Mesendoderm (in vitro differentiated cells): ENCODE results near the gene NMRK1.
A peak's percentile ranks its signal among the peaks of the same experiment; 100 is the strongest.

ENCODE experiments used
- DNase-seq: peaks from one replicate; pipeline ENCODE4 v3.0.0; 2013
- H2AK5ac ChIP-seq: 2 replicates; pipeline ENCODE4 v1.6.1; 2013; ENCODE audit warnings: low read length, inconsistent platforms
- H2BK120ac ChIP-seq: 2 replicates; pipeline ENCODE4 v1.6.1; 2013; ENCODE audit warnings: low read depth, mild to moderate bottlenecking, low read length, moderate library complexity, mixed read lengths
- H2BK15ac ChIP-seq: replicated peaks from 2 replicates; pipeline ENCODE4 v1.6.1; 2013; ENCODE audit warnings: low read depth, mild to moderate bottlenecking, moderate library complexity
- H2BK5ac ChIP-seq: 2 replicates; pipeline ENCODE4 v1.6.1; 2013; ENCODE audit warnings: low read length, inconsistent platforms
- H3K18ac ChIP-seq: 2 replicates; pipeline ENCODE4 v1.6.1; 2013; ENCODE audit warnings: mild to moderate bottlenecking, low read length, mixed read lengths
- H3K23ac ChIP-seq: one replicate; pipeline ENCODE4 v1.6.1; 2013; ENCODE audit warnings: low read length
- H3K27ac ChIP-seq: 2 replicates; pipeline ENCODE4 v1.5.1; 2013; ENCODE audit warnings: low read depth, mild to moderate bottlenecking, inconsistent platforms, low read length, moderate library complexity
- H3K27me3 ChIP-seq: 2 replicates; pipeline ENCODE4 v1.6.1; 2013; ENCODE audit warnings: low read length, control low read depth, mild to moderate bottlenecking, inconsistent platforms; ENCODE audit not compliant: insufficient read depth, poor library complexity
- H3K36me3 ChIP-seq: 2 replicates; pipeline ENCODE4 v1.6.1; 2013; ENCODE audit warnings: low read length, inconsistent platforms; ENCODE audit not compliant: control insufficient read depth, insufficient read depth
- H3K4ac ChIP-seq: one replicate; pipeline ENCODE4 v1.6.1; 2013; ENCODE audit warnings: low read depth, mild to moderate bottlenecking, low read length, moderate library complexity
- H3K4me1 ChIP-seq: 2 replicates; pipeline ENCODE4 v1.6.1; 2013; ENCODE audit warnings: low read depth, low read length, inconsistent platforms; ENCODE audit not compliant: control insufficient read depth
- H3K4me2 ChIP-seq: 2 replicates; pipeline ENCODE4 v1.6.1; 2013; ENCODE audit warnings: low read length
- H3K4me3 ChIP-seq: 2 replicates; pipeline ENCODE4 v1.5.1; 2013; ENCODE audit warnings: mild to moderate bottlenecking, low read length
- H3K56ac ChIP-seq: one replicate; pipeline ENCODE4 v1.6.1; 2013; ENCODE audit warnings: low read length
- H3K79me1 ChIP-seq: 2 replicates; pipeline ENCODE4 v1.6.1; 2013; ENCODE audit warnings: low read length, inconsistent platforms
- H3K79me2 ChIP-seq: 2 replicates; pipeline ENCODE4 v1.6.1; 2013; ENCODE audit warnings: mild to moderate bottlenecking, low read length; ENCODE audit not compliant: control insufficient read depth, insufficient read depth
- H3K9ac ChIP-seq: 2 replicates; pipeline ENCODE4 v1.6.1; 2013; ENCODE audit warnings: low read length, inconsistent platforms
- H4K5ac ChIP-seq: one replicate; pipeline ENCODE4 v1.6.1; 2013; ENCODE audit warnings: low read length
- H4K8ac ChIP-seq: one replicate; pipeline ENCODE4 v1.6.1; 2013; ENCODE audit warnings: low read depth, mild to moderate bottlenecking, control low read depth, low read length, moderate library complexity
- WGBS: extraction: QIAGEN DNeasy Blood & Tissue Kit; methylation state at CpG from one replicate; pipeline ENCODE4 v1.1.7; 2013; ENCODE audit warnings: low lambda C conversion rate, missing lambda C conversion rate; ENCODE audit not compliant: insufficient coverage; ENCODE audit errors: extremely low coverage; 5-methylcytosine and 5-hydroxymethylcytosine counted together

NMRK1 gene

GRCh38 chr9:75096796-75097195 is 8.8 kb upstream of the NMRK1 start:
- no peak overlapping the region for H3K23ac ChIP-seq
- peaks cover 2% of the 10 kb centered on the region for H3K4me1 ChIP-seq
- no peak overlapping the region for H2BK15ac ChIP-seq
- no peak overlapping the region for H3K4me2 ChIP-seq
- H2AK5ac ChIP-seq: no peak overlapping the region
- no peaks in the 10 kb centered on the region for H3K36me3 ChIP-seq
- H3K18ac ChIP-seq: no peak overlapping the region
- WGBS: no CpG with 5 or more reads among the region's 4 CpGs
- H2BK120ac ChIP-seq: no peak overlapping the region
- peaks cover 7% of the 10 kb centered on the region for H3K79me2 ChIP-seq
- H3K4ac ChIP-seq: no peak overlapping the region
- no peak for DNase-seq
- H3K27ac ChIP-seq: no peak overlapping the region
- no peak overlapping the region for H4K8ac ChIP-seq
- H3K79me1 ChIP-seq: peaks cover 6% of the 10 kb centered on the region
- H3K27me3 ChIP-seq: no peaks in the 10 kb centered on the region
- no peak overlapping the region for H3K56ac ChIP-seq
- no peak overlapping the region for H3K4me3 ChIP-seq
- no peak overlapping the region for H3K9ac ChIP-seq
- no peak overlapping the region for H4K5ac ChIP-seq
- no peak overlapping the region for H2BK5ac ChIP-seq

GRCh38 chr9:75092766-75093165 is 4.8 kb upstream of the NMRK1 start:
- Histone ChIP-seq H3K27me3 (no peaks in the 10 kb centered on the region), H4K8ac (no peak overlapping the region), H2BK5ac (no peak overlapping the region), H3K27ac (no peak overlapping the region), H2AK5ac (no peak overlapping the region), H2BK15ac (no peak overlapping the region), H3K4ac (no peak overlapping the region), H3K79me2 (peaks cover 14% of the 10 kb centered on the region), H3K4me1 (peaks cover 2% of the 10 kb centered on the region), H3K18ac (no peak overlapping the region), H3K56ac (no peak overlapping the region), H3K4me2 (no peak overlapping the region), H4K5ac (no peak overlapping the region), H3K4me3 (no peak overlapping the region), H3K79me1 (peaks cover 11% of the 10 kb centered on the region), H3K36me3 (no peaks in the 10 kb centered on the region), H2BK120ac (no peak overlapping the region), H3K9ac (no peak overlapping the region), H3K23ac (no peak overlapping the region)
- no CpG with 5 or more reads among the region's 4 CpGs for WGBS
- no peak for DNase-seq

- H2BK120ac ChIP-seq: no peak overlapping the region
- no peaks in the 10 kb centered on the region for H3K36me3 ChIP-seq
- no peak overlapping the region for H3K4me2 ChIP-seq
- no peak overlapping the region for H3K56ac ChIP-seq
- H3K18ac ChIP-seq: no peak overlapping the region
- H4K5ac ChIP-seq: no peak overlapping the region
- WGBS: no CpG with 5 or more reads among the region's 4 CpGs
- H3K4me1 ChIP-seq: peaks cover 2% of the 10 kb centered on the region
- no peak overlapping the region for H3K23ac ChIP-seq
- no peak overlapping the region for H3K4me3 ChIP-seq
- no peak overlapping the region for H3K9ac ChIP-seq
- H3K27ac ChIP-seq: no peak overlapping the region
- no peak overlapping the region for H2BK15ac ChIP-seq
- H3K79me1 ChIP-seq: peaks cover 11% of the 10 kb centered on the region
- H3K27me3 ChIP-seq: no peaks in the 10 kb centered on the region
- no peak overlapping the region for H2AK5ac ChIP-seq
- H3K4ac ChIP-seq: no peak overlapping the region
- no peak for DNase-seq
- no peak overlapping the region for H4K8ac ChIP-seq
- H2BK5ac ChIP-seq: no peak overlapping the region
- peaks cover 14% of the 10 kb centered on the region for H3K79me2 ChIP-seq
These were observed 2.6 kb upstream of the NMRK1 start for GRCh38 chr9:75090579-75090978.

GRCh38 chr9:75089373-75089766 is 1.4 kb upstream of the NMRK1 start:
- no CpG with 5 or more reads among the region's 11 CpGs for WGBS

GRCh38 chr9:75088646-75089372 is 854 bp upstream of the NMRK1 start:
- Histone ChIP-seq H3K4me3 (peak overlapping the region; percentile 70), H3K56ac (peak overlapping the region; percentile 87), H3K4ac (no peak overlapping the region), H2AK5ac (no peak overlapping the region), H2BK120ac (no peak overlapping the region), H2BK5ac (no peak overlapping the region), H3K23ac (no peak overlapping the region), H4K8ac (no peak overlapping the region), H4K5ac (no peak overlapping the region), H3K27ac (peak overlapping the region; percentile 87), H3K79me2 (peaks cover 8% of the 10 kb centered on the region), H3K36me3 (no peaks in the 10 kb centered on the region), H2BK15ac (no peak overlapping the region), H3K79me1 (peaks cover 8% of the 10 kb centered on the region), H3K27me3 (no peaks in the 10 kb centered on the region), H3K4me2 (peak overlapping the region; percentile 77), H3K18ac (peak overlapping the region; percentile 16), H3K4me1 (peaks cover 7% of the 10 kb centered on the region), H3K9ac (peak overlapping the region; percentile 81)
- peak; percentile 89 for DNase-seq
- no CpG with 5 or more reads among the region's 43 CpGs for WGBS

More at GRCh38 chr9:75089373-75089766, 1.4 kb upstream of the NMRK1 start:
- Histone ChIP-seq H3K4ac (no peak overlapping the region), H2BK120ac (no peak overlapping the region), H3K4me3 (peak overlapping the region; percentile 70), H3K4me1 (peaks cover 5% of the 10 kb centered on the region), H3K23ac (no peak overlapping the region), H3K79me1 (peaks cover 9% of the 10 kb centered on the region), H3K36me3 (no peaks in the 10 kb centered on the region), H3K4me2 (peak overlapping the region; percentile 77), H4K5ac (no peak overlapping the region), H2AK5ac (no peak overlapping the region), H3K27ac (peak overlapping the region; percentile 63), H3K18ac (no peak overlapping the region), H3K27me3 (no peaks in the 10 kb centered on the region), H4K8ac (no peak overlapping the region), H2BK15ac (no peak overlapping the region), H3K9ac (peak overlapping the region; percentile 81), H3K56ac (peak overlapping the region; percentile 87), H3K79me2 (peaks cover 13% of the 10 kb centered on the region), H2BK5ac (no peak overlapping the region)
- DNase-seq: no peak
